IMR-90 (cell line): ENCODE results near the gene IFITM10. TPM values are rescaled to one million over a fixed set of nuclear protein-coding genes. Genes with fewer than 3 reads are reported as not detected.

Experiments used
- ATAC-seq: fragments of 200-7000 bp; cut with Tn5 transposase; 2 replicates; pipeline ENCODE4 v1.9.1; 2020; ENCODE audit warnings: low read depth, mild to moderate bottlenecking, moderate library complexity
- BruUV-seq: library from RNA; stranded (reverse); fragments of 400-500 nt; replicated peaks from 2 replicates; lab custom pipeline; 2021; lab: Mats Ljungman, UMichigan
- CTCF ChIA-PET: fragments of 300-600 bp; formaldehyde crosslinking; extraction: SDS; loops from one replicate; lab custom pipeline; 2021; ENCODE audit warnings: antibody characterized with exemption; lab: Yijun Ruan, JAX
- POLR2A ChIA-PET: fragments of 300-600 bp; sonication (Branson Sonifier 250); formaldehyde crosslinking; loops from one replicate; lab custom pipeline; 2022; ENCODE audit warnings: antibody characterized with exemption; ENCODE audit not compliant: unreplicated experiment; lab: Charles Lee
- DNase-seq: peaks from one replicate; pipeline ENCODE4 v3.0.0; 2013
- H2AFZ ChIP-seq: replicated peaks from 2 replicates; pipeline ENCODE3; 2013; ENCODE audit warnings: low read length, mild to moderate bottlenecking; ENCODE audit not compliant: poor library complexity
- H2AK5ac ChIP-seq: 2 replicates; pipeline ENCODE4 v1.6.1; 2013; ENCODE audit warnings: low read depth, low read length, inconsistent platforms
- H2AK9ac ChIP-seq: replicated peaks from 2 replicates; pipeline ENCODE3; 2013; ENCODE audit warnings: mild to moderate bottlenecking, low read depth, low read length, moderate library complexity; ENCODE audit not compliant: poor library complexity
- H2BK120ac ChIP-seq: 2 replicates; pipeline ENCODE4 v1.6.1; 2013; ENCODE audit warnings: low read depth, low read length, inconsistent platforms
- H2BK15ac ChIP-seq: 3 replicates; pipeline ENCODE4 v1.6.1; 2013; ENCODE audit warnings: low read depth, low read length, inconsistent platforms
- H2BK20ac ChIP-seq: 2 replicates; pipeline ENCODE4 v1.6.1; 2013; ENCODE audit warnings: low read depth, mild to moderate bottlenecking, inconsistent platforms, low read length, moderate library complexity
- H2BK5ac ChIP-seq: 2 replicates; pipeline ENCODE4 v1.6.1; 2013; ENCODE audit warnings: mild to moderate bottlenecking, low read depth, low read length, inconsistent platforms; ENCODE audit not compliant: poor library complexity, severe bottlenecking
- H3K14ac ChIP-seq: replicated peaks from 2 replicates; pipeline ENCODE4 v1.6.1; 2013; ENCODE audit warnings: low read depth, low read length, inconsistent platforms
- H3K18ac ChIP-seq: 2 replicates; pipeline ENCODE4 v1.6.1; 2013; ENCODE audit warnings: low read depth, low read length, control low read depth
- H3K23ac ChIP-seq: 2 replicates; pipeline ENCODE4 v1.6.1; 2013; ENCODE audit warnings: low read depth, low read length, inconsistent platforms
- H3K27ac ChIP-seq: 2 replicates; pipeline ENCODE4 v1.5.1; 2013; ENCODE audit warnings: mild to moderate bottlenecking, control low read depth, low read length; ENCODE audit not compliant: insufficient read depth
- H3K27me3 ChIP-seq: 2 replicates; pipeline ENCODE4 v1.6.1; 2013; ENCODE audit warnings: low read length; ENCODE audit not compliant: control insufficient read depth, insufficient read depth
- H3K36me3 ChIP-seq: 2 replicates; pipeline ENCODE4 v1.6.1; 2013; ENCODE audit warnings: low read length, mixed read lengths; ENCODE audit not compliant: control insufficient read depth, insufficient read depth
- H3K4ac ChIP-seq: 2 replicates; pipeline ENCODE4 v1.6.1; 2013; ENCODE audit warnings: low read depth, low read length, inconsistent platforms
- H3K4me1 ChIP-seq: 2 replicates; pipeline ENCODE4 v1.6.1; 2013; ENCODE audit warnings: low read length, mixed read lengths; ENCODE audit not compliant: control insufficient read depth, insufficient read depth
- H3K4me2 ChIP-seq: 2 replicates; pipeline ENCODE4 v1.6.1; 2013; ENCODE audit warnings: low read depth, mild to moderate bottlenecking, control low read depth, low read length, moderate library complexity
- H3K4me3 ChIP-seq: 2 replicates; pipeline ENCODE4 v1.5.1; 2013; ENCODE audit warnings: low read depth, mild to moderate bottlenecking, control low read depth, low read length, moderate library complexity; ENCODE audit not compliant: insufficient read depth
- H3K56ac ChIP-seq: 2 replicates; pipeline ENCODE4 v1.6.1; 2013; ENCODE audit warnings: low read length, inconsistent platforms; ENCODE audit not compliant: insufficient read depth; ENCODE audit errors: extremely low read depth
- H3K79me1 ChIP-seq, 2 experiments: 2 replicates each; pipeline ENCODE4 v1.6.1; 2013; ENCODE audit warnings: low read length in 2 of 2, inconsistent platforms in 1 of 2, low read depth in 1 of 2
- H3K9ac ChIP-seq: 2 replicates; pipeline ENCODE4 v1.6.1; 2013; ENCODE audit warnings: low read depth, low read length, control low read depth
- H3K9me1 ChIP-seq: 2 replicates; pipeline ENCODE4 v1.6.1; 2013; ENCODE audit warnings: low read length, inconsistent platforms; ENCODE audit not compliant: insufficient read depth
- H3K9me3 ChIP-seq: 2 replicates; pipeline ENCODE4 v1.6.1; 2013; ENCODE audit warnings: low read length; ENCODE audit not compliant: control insufficient read depth, insufficient read depth
- H4K20me1 ChIP-seq: 2 replicates; pipeline ENCODE4 v1.6.1; 2013; ENCODE audit warnings: low read length, inconsistent platforms; ENCODE audit not compliant: insufficient read depth
- H4K5ac ChIP-seq: 2 replicates; pipeline ENCODE4 v1.6.1; 2013; ENCODE audit warnings: mild to moderate bottlenecking, low read depth, low read length, control low read depth
- H4K8ac ChIP-seq, 2 experiments: 2 replicates each; pipeline ENCODE4 v1.6.1; 2013; ENCODE audit warnings: low read depth in 2 of 2, low read length in 2 of 2, control low read depth in 1 of 2, inconsistent platforms in 1 of 2
- H4K91ac ChIP-seq: 2 replicates; pipeline ENCODE4 v1.6.1; 2013; ENCODE audit warnings: low read depth, low read length, inconsistent platforms; ENCODE audit not compliant: insufficient read depth
- CEBPB ChIP-seq: IDR thresholded peaks from 2 replicates; pipeline ENCODE4 v1.6.1; 2012; ENCODE audit warnings: low read depth, low read length, improper control_type of control experiment
- FOS ChIP-seq: fragments of 150-350 bp; IDR thresholded peaks from 2 replicates; pipeline ENCODE4 v1.6.1; 2016; ENCODE audit warnings: low read depth, low read length
- MAFK ChIP-seq: IDR thresholded peaks from 2 replicates; pipeline ENCODE4 v1.6.1; 2012; ENCODE audit warnings: low read depth, low read length, improper control_type of control experiment
- MXI1 ChIP-seq: IDR thresholded peaks from 2 replicates; pipeline ENCODE4 v1.6.1; 2012; ENCODE audit warnings: low read depth, mild to moderate bottlenecking, low read length, moderate library complexity, borderline replicate concordance
- NFE2L2 ChIP-seq: fragments of 150-350 bp; IDR thresholded peaks from 2 replicates; pipeline ENCODE4 v1.6.1; 2016; ENCODE audit warnings: low read depth, mild to moderate bottlenecking, low read length
- RAD21 ChIP-seq: IDR thresholded peaks from 2 replicates; pipeline ENCODE4 v1.6.1; 2012; ENCODE audit warnings: low read length, improper control_type of control experiment
- RCOR1 ChIP-seq: IDR thresholded peaks from 2 replicates; pipeline ENCODE4 v1.6.1; 2012; ENCODE audit warnings: mild to moderate bottlenecking, low read length, improper control_type of control experiment; ENCODE audit not compliant: insufficient replicate concordance
- RFX5 ChIP-seq: IDR thresholded peaks from 2 replicates; pipeline ENCODE4 v1.8.0; 2012; ENCODE audit warnings: low read depth, mild to moderate bottlenecking, low read length, moderate library complexity
- SMC3 ChIP-seq: fragments of 150-350 bp; IDR thresholded peaks from 2 replicates; pipeline ENCODE4 v1.6.1; 2016; ENCODE audit warnings: low read depth, mild to moderate bottlenecking, antibody characterized with exemption, low read length, moderate library complexity
- WGBS, 2 experiments: methylation state at CpG; one replicate each; pipeline versions ENCODE4 v1.1.5 to v1.1.7; 2013; ENCODE audit warnings: missing lambda C conversion rate in 2 of 2; ENCODE audit not compliant: insufficient read length in 1 of 2; ENCODE audit errors: extremely low coverage in 2 of 2; 5-methylcytosine and 5-hydroxymethylcytosine counted together
- dilution Hi-C: fragments of 300-500 bp; cut with HindIII; formaldehyde crosslinking; loops from one replicate; pipeline ENCODE4 v1.14.3; 2018; ENCODE audit warnings: low sequenced_read_pairs; ENCODE audit not compliant: unreplicated experiment
- in situ Hi-C: fragments of 300-500 bp; cut with MboI; formaldehyde crosslinking; loops from 3 replicates; pipeline ENCODE4 v1.14.3; 2019; ENCODE audit warnings: low sequenced_read_pairs, inconsistent platforms, mixed read lengths
- intact Hi-C: fragments of 100-400 bp; cut with micrococcal nuclease; formaldehyde crosslinking; loops from 2 replicates; pipeline ENCODE4 v1.10.0; 2022
- polyA plus RNA-seq, 3 experiments: library from polyadenylated mRNA; depleted of rRNA; stranded (reverse); fragments of >200 nt; gene quantifications; 2 replicates each; pipeline ENCODE4 v1.2.3, GENCODE V29; 2012; ENCODE audit warnings: low replicate concordance in 1 of 3
- total RNA-seq: library from RNA; depleted of rRNA; stranded (reverse); fragments of >200 nt; gene quantifications from 2 replicates; pipeline ENCODE4 v1.2.3, GENCODE V29; 2012
- TF ChIP-seq, protein P1 (sequence below): conservative IDR thresholded peaks from 2 replicates; pipeline ENCODE4 v1.5.1; 2012; ENCODE audit warnings: mild to moderate bottlenecking, low read depth, low read length, improper control_type of control experiment
- TF ChIP-seq, protein P2 (sequence below): fragments of 150-350 bp; IDR thresholded peaks from 2 replicates; pipeline ENCODE4 v1.6.1; 2016; ENCODE audit warnings: low read depth, mild to moderate bottlenecking, low read length, moderate library complexity, borderline replicate concordance
- TF ChIP-seq, protein P3 (sequence below): fragments of 150-350 bp; IDR thresholded peaks from 2 replicates; pipeline ENCODE4 v1.6.1; 2017; ENCODE audit warnings: mild to moderate bottlenecking, antibody characterized with exemption, low read length, low read depth

Gene IFITM10
- total and polyA plus RNA-seq, 2 of the 4 experiments (the other 2 are of a cell fraction) = 0.15 to 0.18 TPM

DNA sequence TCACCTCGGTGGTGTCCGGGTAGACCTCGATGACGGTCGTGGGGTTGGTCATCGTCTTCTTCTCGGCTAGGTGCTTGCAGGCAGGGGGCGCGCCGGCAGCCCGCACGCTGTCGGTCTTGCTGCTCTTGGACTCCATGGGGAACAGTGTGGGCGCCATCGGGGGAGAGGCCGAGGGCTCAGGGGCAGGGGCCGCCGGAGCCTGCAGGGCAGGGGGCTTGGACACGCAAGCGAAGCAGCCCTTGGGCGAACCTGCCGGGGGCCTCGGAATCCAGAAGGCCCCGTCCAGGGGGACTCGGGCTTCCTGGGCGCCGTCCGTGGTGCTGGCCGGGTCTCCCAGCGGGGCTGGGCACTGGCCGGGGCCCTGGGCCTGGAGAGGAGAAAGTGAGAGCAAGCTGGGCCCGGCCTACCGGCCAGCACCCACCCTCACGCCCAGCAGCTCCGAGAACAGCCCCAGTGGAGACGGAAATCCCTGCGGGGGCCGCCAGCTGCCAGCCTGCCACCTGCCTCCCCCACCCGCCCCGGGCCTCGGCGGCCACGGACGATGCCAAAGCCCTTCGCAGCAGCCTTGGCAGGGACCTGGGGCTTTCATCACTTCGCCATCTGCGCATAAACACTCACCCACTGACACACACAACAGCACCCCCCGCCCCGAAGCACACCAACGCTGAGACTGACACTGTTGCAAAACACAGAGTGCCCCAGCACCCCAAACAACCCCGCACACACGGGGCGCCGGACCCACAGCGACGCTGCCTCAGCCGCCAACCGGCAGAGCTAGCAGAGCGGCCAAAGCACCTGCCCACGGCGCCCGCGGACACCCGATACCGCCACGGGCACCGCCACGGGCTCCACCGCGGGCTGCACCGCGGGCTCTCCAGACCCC, 2.4 kb downstream of the IFITM10 start:
- TF ChIP-seq SMC3 (no peak), FOS (no peak), MAFK (no peak), RAD21 (no peak), RFX5 (no peak), MXI1 (no peak), RCOR1 (no peak), NFE2L2 (no peak), CEBPB (no peak)
- TF ChIP-seq, protein P1, sequence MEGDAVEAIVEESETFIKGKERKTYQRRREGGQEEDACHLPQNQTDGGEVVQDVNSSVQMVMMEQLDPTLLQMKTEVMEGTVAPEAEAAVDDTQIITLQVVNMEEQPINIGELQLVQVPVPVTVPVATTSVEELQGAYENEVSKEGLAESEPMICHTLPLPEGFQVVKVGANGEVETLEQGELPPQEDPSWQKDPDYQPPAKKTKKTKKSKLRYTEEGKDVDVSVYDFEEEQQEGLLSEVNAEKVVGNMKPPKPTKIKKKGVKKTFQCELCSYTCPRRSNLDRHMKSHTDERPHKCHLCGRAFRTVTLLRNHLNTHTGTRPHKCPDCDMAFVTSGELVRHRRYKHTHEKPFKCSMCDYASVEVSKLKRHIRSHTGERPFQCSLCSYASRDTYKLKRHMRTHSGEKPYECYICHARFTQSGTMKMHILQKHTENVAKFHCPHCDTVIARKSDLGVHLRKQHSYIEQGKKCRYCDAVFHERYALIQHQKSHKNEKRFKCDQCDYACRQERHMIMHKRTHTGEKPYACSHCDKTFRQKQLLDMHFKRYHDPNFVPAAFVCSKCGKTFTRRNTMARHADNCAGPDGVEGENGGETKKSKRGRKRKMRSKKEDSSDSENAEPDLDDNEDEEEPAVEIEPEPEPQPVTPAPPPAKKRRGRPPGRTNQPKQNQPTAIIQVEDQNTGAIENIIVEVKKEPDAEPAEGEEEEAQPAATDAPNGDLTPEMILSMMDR = no peak
- TF ChIP-seq, protein P2, sequence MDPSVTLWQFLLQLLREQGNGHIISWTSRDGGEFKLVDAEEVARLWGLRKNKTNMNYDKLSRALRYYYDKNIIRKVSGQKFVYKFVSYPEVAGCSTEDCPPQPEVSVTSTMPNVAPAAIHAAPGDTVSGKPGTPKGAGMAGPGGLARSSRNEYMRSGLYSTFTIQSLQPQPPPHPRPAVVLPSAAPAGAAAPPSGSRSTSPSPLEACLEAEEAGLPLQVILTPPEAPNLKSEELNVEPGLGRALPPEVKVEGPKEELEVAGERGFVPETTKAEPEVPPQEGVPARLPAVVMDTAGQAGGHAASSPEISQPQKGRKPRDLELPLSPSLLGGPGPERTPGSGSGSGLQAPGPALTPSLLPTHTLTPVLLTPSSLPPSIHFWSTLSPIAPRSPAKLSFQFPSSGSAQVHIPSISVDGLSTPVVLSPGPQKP = no peak
- TF ChIP-seq, protein P3, sequence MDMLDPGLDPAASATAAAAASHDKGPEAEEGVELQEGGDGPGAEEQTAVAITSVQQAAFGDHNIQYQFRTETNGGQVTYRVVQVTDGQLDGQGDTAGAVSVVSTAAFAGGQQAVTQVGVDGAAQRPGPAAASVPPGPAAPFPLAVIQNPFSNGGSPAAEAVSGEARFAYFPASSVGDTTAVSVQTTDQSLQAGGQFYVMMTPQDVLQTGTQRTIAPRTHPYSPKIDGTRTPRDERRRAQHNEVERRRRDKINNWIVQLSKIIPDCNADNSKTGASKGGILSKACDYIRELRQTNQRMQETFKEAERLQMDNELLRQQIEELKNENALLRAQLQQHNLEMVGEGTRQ = no peak
- Histone ChIP-seq H2BK15ac (no peak overlapping the region), H2BK20ac (no peak overlapping the region), H4K5ac (no peak overlapping the region), H3K79me1 (no peaks in the 10 kb centered on the region), H3K9me3 (no peaks in the 10 kb centered on the region), H2BK120ac (no peak overlapping the region), H4K91ac (no peak overlapping the region), H3K4ac (no peak overlapping the region), H3K23ac (no peak overlapping the region), H3K27ac (no peak overlapping the region), H3K9ac (no peak overlapping the region), H3K9me1 (0 out of 2 replicates have a peak, but pooled peaks cover 4% of the 10 kb centered on the region), H2AK5ac (no peak overlapping the region), H2BK5ac (no peak overlapping the region), H3K4me1 (peaks cover 8% of the 10 kb centered on the region; the same call in 1 of the 2 replicates), H2AK9ac (no peak overlapping the region), H3K4me2 (no peak overlapping the region), H3K27me3 (peaks cover 13% of the 10 kb centered on the region; the same call in 1 of the 2 replicates), H3K14ac (no peak overlapping the region), H4K20me1 (peaks cover 11% of the 10 kb centered on the region), H4K8ac (no peak overlapping the region), H3K36me3 (no peaks in the 10 kb centered on the region; the same call in 1 of the 2 replicates), H3K4me3 (no peak overlapping the region), H3K18ac (no peak overlapping the region), H3K56ac (no peak overlapping the region), H2AFZ (no peak overlapping the region)
- DNase-seq (no peak), ATAC-seq (no peak)
- BruUV-seq = no TSS peak
- dilution Hi-C loops = no loop called here
- POLR2A ChIA-PET = interaction anchor here (0.6 kb wide), 1 partner anchor 617 kb away, joined by 3 read pairs; no protein-coding TSS in a partner anchor
- intact Hi-C loops = no loop called here
- 74% methylated on average over 19 of the region's 72 CpGs; no CpG with 5 or more reads in 1 of the 2 experiments for WGBS, 2 experiments
- in situ Hi-C loops = no loop called here
- CTCF ChIA-PET = no interaction called here
